ENCODE data around the gene CAVIN2.

DNA sequence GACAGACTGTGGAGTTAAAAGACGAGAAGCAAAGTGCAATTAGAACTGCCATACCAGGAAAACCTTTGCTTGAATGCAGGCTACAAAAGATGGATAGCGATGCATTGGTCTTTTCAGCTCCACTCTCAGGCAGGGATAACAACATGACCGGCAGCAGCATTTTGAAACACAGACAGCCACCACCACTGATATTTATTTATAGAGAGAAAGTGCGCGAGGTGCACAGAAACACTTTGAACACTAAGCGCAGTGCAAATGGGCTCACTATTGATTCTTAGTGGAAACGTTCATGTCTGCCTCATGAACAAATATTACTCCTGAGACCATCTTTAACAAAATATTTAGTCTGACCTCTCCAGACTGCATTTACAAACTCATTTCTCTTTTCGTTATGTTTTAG is 32.9 kb downstream of the CAVIN2 start:
- TF ChIP-seq, protein P1, sequence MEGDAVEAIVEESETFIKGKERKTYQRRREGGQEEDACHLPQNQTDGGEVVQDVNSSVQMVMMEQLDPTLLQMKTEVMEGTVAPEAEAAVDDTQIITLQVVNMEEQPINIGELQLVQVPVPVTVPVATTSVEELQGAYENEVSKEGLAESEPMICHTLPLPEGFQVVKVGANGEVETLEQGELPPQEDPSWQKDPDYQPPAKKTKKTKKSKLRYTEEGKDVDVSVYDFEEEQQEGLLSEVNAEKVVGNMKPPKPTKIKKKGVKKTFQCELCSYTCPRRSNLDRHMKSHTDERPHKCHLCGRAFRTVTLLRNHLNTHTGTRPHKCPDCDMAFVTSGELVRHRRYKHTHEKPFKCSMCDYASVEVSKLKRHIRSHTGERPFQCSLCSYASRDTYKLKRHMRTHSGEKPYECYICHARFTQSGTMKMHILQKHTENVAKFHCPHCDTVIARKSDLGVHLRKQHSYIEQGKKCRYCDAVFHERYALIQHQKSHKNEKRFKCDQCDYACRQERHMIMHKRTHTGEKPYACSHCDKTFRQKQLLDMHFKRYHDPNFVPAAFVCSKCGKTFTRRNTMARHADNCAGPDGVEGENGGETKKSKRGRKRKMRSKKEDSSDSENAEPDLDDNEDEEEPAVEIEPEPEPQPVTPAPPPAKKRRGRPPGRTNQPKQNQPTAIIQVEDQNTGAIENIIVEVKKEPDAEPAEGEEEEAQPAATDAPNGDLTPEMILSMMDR (optimal IDR thresholded peaks at IDR 0.05 in 1 of 3, IDR thresholded peaks at IDR 0.05 in 1 of 3, conservative IDR thresholded peaks at IDR 0.05 in 1 of 3; ENCODE audit: extremely low read depth in 1 of 3, insufficient read depth in 2 of 3, low read length in 3 of 3): no peak
- no peak for TF ChIP-seq EZH2 (IDR thresholded peaks at IDR 0.05; ENCODE audit: low read length)

Data from keratinocyte (primary cell).